ENCODE measurements around the gene SIRPD. TPM values are rescaled to one million over a fixed set of nuclear protein-coding genes. Genes with fewer than 3 reads are reported as not detected.

Gene SIRPD
- total RNA-seq, 1 experiment from 2014 or later = 0.18 TPM

DNA sequence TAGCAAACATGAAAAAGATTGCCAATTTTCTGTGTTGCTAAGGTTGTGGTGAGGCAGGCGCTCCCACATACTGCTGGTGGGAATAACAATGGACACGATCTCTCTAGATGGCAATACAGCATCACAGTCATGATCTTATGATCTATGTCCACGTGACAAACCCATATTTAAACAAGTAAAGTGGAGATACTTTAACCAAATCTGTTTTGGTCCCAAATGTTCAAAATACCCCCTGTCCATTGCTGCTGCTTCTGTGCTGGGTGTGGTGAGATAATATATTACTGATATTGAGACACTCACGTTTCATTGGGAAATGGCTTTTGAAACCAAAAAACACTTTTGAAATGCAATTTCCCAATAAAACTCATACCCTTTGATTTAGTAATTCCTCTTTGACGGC is 23.0 kb downstream of the SIRPD start:
- no peak for ATAC-seq
- Histone ChIP-seq H4K20me1 (ENCODE audit: low read length) (no peaks in the 10 kb centered on the region), H3K4me1 (ENCODE audit: insufficient read depth, low read length) (no peaks in the 10 kb centered on the region), H3K9me3 (ENCODE audit: low read length) (no peaks in the 10 kb centered on the region), H3K9me2 (replicated peaks; ENCODE audit: low read length) (no peaks in the 10 kb centered on the region), H2AFZ (ENCODE audit: low read length) (no peak overlapping the region), H3K27me3 (ENCODE audit: low read length) (no peaks in the 10 kb centered on the region), H3K36me3 (ENCODE audit: low read depth, low read length) (no peaks in the 10 kb centered on the region), H3K79me2 (ENCODE audit: low read length) (no peaks in the 10 kb centered on the region), H3F3A (ENCODE audit: low read length, unreplicated experiment) (no peaks in the 10 kb centered on the region), H3K9ac (ENCODE audit: low read length) (no peak overlapping the region), H3K27ac (ENCODE audit: low read length) (no peak overlapping the region), H3K4me3 (ENCODE audit: low read length) (no peak overlapping the region), H3K4me2 (ENCODE audit: low read length) (no peak overlapping the region)
- intact Hi-C loops (cut with micrococcal nuclease) = no loop called here
- POLR2A ChIA-PET (ENCODE audit: unreplicated experiment) = no interaction called here
- no peak for DNase-seq
- no TSS peak for BruUV-seq (replicated peaks)
- CTCF ChIA-PET = no interaction called here
- TF ChIP-seq EZH2phosphoT487 (IDR thresholded peaks at IDR 0.05; ENCODE audit: borderline replicate concordance, low read length) (no peak), EZH2 (IDR thresholded peaks at IDR 0.05; ENCODE audit: low read length, unreplicated experiment) (no peak)
- TF ChIP-seq, protein P1, sequence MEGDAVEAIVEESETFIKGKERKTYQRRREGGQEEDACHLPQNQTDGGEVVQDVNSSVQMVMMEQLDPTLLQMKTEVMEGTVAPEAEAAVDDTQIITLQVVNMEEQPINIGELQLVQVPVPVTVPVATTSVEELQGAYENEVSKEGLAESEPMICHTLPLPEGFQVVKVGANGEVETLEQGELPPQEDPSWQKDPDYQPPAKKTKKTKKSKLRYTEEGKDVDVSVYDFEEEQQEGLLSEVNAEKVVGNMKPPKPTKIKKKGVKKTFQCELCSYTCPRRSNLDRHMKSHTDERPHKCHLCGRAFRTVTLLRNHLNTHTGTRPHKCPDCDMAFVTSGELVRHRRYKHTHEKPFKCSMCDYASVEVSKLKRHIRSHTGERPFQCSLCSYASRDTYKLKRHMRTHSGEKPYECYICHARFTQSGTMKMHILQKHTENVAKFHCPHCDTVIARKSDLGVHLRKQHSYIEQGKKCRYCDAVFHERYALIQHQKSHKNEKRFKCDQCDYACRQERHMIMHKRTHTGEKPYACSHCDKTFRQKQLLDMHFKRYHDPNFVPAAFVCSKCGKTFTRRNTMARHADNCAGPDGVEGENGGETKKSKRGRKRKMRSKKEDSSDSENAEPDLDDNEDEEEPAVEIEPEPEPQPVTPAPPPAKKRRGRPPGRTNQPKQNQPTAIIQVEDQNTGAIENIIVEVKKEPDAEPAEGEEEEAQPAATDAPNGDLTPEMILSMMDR (conservative IDR thresholded peaks at IDR 0.05; ENCODE audit: low read depth, low read length) = no peak

DNA sequence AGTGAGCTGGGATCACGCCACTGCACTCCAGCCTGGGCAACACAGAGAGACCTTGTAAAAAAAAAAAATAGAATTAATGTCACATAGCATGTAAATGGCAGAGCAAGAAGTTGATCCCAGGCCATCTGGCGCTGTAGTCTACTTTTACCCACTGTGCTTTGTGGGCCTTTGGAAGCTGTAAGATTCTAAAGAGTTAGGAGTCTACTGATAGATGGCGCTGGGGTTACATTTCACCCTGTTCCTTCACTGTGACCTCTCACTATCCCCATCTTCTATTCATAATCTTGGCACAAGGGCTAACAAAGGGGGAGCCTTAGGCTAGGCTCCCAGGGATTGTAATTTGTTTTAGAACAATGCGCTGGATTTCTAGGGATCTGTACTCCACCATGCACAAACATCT is 24.4 kb downstream of the SIRPD start:
- no peak overlapping the region for H3K9ac ChIP-seq (ENCODE audit: low read length)
- peaks cover 9% of the 10 kb centered on the region for H3F3A ChIP-seq (ENCODE audit: low read length, unreplicated experiment)
- H3K4me2 ChIP-seq (ENCODE audit: low read length) = no peak overlapping the region
- H3K79me2 ChIP-seq (ENCODE audit: low read length) = no peaks in the 10 kb centered on the region
- H3K36me3 ChIP-seq (ENCODE audit: low read depth, low read length) = no peaks in the 10 kb centered on the region
- TF ChIP-seq, protein P1 (conservative IDR thresholded peaks at IDR 0.05; ENCODE audit: low read depth, low read length) = 0 out of 2 replicates have a peak, but pooled peaks have one; percentile 15
- TF ChIP-seq EZH2 (IDR thresholded peaks at IDR 0.05; ENCODE audit: low read length, unreplicated experiment) = no peak
- H3K9me2 ChIP-seq (replicated peaks; ENCODE audit: low read length) = no peaks in the 10 kb centered on the region
- no peaks in the 10 kb centered on the region for H4K20me1 ChIP-seq (ENCODE audit: low read length)
- H3K9me3 ChIP-seq (ENCODE audit: low read length) = no peaks in the 10 kb centered on the region
- H3K27ac ChIP-seq (ENCODE audit: low read length) = no peak overlapping the region
- ChIA-PET POLR2A (ENCODE audit: unreplicated experiment) (no interaction called here), CTCF (no interaction called here)
- H3K4me3 ChIP-seq (ENCODE audit: low read length) = no peak overlapping the region
- H2AFZ ChIP-seq (ENCODE audit: low read length) = no peak overlapping the region
- no peaks in the 10 kb centered on the region for H3K27me3 ChIP-seq (ENCODE audit: low read length)
- intact Hi-C loops (cut with micrococcal nuclease) = no loop called here
- BruUV-seq (replicated peaks) = no TSS peak
- no peak for ATAC-seq
- 0 out of 2 replicates have a peak, but pooled peaks cover 9% of the 10 kb centered on the region for H3K4me1 ChIP-seq (ENCODE audit: insufficient read depth, low read length)
- DNase-seq = peak; percentile 4

DNA sequence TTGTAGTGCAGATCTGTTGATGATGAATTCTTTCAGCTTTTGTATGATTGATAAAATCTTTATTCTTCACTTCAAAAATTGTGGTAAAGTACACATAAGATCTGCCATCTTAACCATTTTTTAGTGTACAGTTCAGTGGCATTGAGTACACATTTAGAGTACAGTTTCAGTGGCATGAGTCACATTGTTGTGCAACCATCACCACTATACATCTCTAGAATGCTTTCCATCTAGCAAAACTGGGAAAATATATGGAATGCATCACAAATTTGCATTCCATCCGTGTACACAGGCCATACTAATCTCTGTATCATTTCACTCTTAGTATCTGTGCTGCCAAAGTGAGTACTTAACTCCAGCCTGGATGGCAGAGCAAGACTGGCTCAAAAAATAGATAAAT is 28.7 kb downstream of the SIRPD start:
- no peak overlapping the region for H3K4me3 ChIP-seq (ENCODE audit: low read length)
- H2AFZ ChIP-seq (ENCODE audit: low read length) = 0 out of 2 replicates have a peak overlapping the region, but pooled peaks have one; percentile 21
- no TSS peak for BruUV-seq (replicated peaks)
- no peaks in the 10 kb centered on the region for H3K9me3 ChIP-seq (ENCODE audit: low read length)
- no peak overlapping the region for H3K9ac ChIP-seq (ENCODE audit: low read length)
- ATAC-seq (peak; percentile 72), DNase-seq (peak; percentile 89)
- no peaks in the 10 kb centered on the region for H3K79me2 ChIP-seq (ENCODE audit: low read length)
- H3K4me1 ChIP-seq (ENCODE audit: insufficient read depth, low read length) = peaks cover 13% of the 10 kb centered on the region; the same call in 1 of the 2 replicates
- H3K9me2 ChIP-seq (replicated peaks; ENCODE audit: low read length) = no peaks in the 10 kb centered on the region
- H3F3A ChIP-seq (ENCODE audit: low read length, unreplicated experiment) = peaks cover 10% of the 10 kb centered on the region
- ChIA-PET CTCF (no interaction called here), POLR2A (ENCODE audit: unreplicated experiment) (no interaction called here)
- H3K27ac ChIP-seq (ENCODE audit: low read length) = 0 out of 2 replicates have a peak overlapping the region, but pooled peaks have one; percentile 4
- intact Hi-C loops (cut with micrococcal nuclease) = no loop called here
- no peaks in the 10 kb centered on the region for H4K20me1 ChIP-seq (ENCODE audit: low read length)
- no peak overlapping the region for H3K4me2 ChIP-seq (ENCODE audit: low read length)
- H3K36me3 ChIP-seq (ENCODE audit: low read depth, low read length) = no peaks in the 10 kb centered on the region
- H3K27me3 ChIP-seq (ENCODE audit: low read length) = no peaks in the 10 kb centered on the region
- TF ChIP-seq EZH2 (IDR thresholded peaks at IDR 0.05; ENCODE audit: low read length, unreplicated experiment) = no peak
- TF ChIP-seq, protein P1 (conservative IDR thresholded peaks at IDR 0.05; ENCODE audit: low read depth, low read length) = no peak
- TF ChIP-seq EZH2phosphoT487 (IDR thresholded peaks at IDR 0.05; ENCODE audit: borderline replicate concordance, low read length) = no peak
